HG02642 (cell line): ENCODE measurements around the gene CEP131.

Experiments
- ATAC-seq: cut with Tn5 transposase; IDR thresholded peaks from one replicate; pipeline ENCODE4 v1.9.1; 2021; ENCODE audit warnings: mild to moderate bottlenecking; ENCODE audit not compliant: unreplicated experiment, poor library complexity

The CEP131 gene

GRCh38 chr17:81171941-81172340 is 50.8 kb downstream of the CEP131 start:
- no peak for ATAC-seq

GRCh38 chr17:81170727-81171494 is 51.9 kb downstream of the CEP131 start:
- ATAC-seq: no peak

- ATAC-seq: no peak
These were observed 52.9 kb downstream of the CEP131 start for GRCh38 chr17:81169870-81170309.

GRCh38 chr17:81167638-81168037 is 55.1 kb downstream of the CEP131 start:
- no peak for ATAC-seq

- ATAC-seq: no peak
These were observed 55.6 kb downstream of the CEP131 start for GRCh38 chr17:81167194-81167524.

GRCh38 chr17:81166033-81166492 is 56.7 kb downstream of the CEP131 start, which contains the start of gene AATK:
Gene AATK, minus strand, starts transcription at chr17:81166221. Its CDS starts 229 bp downstream, at chr17:81165992.
- no peak for ATAC-seq

- no peak for ATAC-seq
These were observed 57.3 kb downstream of the CEP131 start, which contains the start of gene PVALEF for GRCh38 chr17:81165246-81166032. Gene PVALEF, plus strand, starts transcription at chr17:81165507. Its CDS starts 15,720 bp downstream, at chr17:81181227.

- no peak for ATAC-seq
These were observed 58.2 kb downstream of the CEP131 start for GRCh38 chr17:81164371-81165245.

- ATAC-seq: no peak
These were observed 58.9 kb downstream of the CEP131 start for GRCh38 chr17:81163703-81164370.

- ATAC-seq: no peak
These were observed 59.6 kb downstream of the CEP131 start for GRCh38 chr17:81163051-81163695.

GRCh38 chr17:81162491-81162890 is 60.3 kb downstream of the CEP131 start:
- ATAC-seq: no peak

GRCh38 chr17:81161972-81162371 is 60.8 kb downstream of the CEP131 start:
- no peak for ATAC-seq

- no peak for ATAC-seq
These were observed 61.2 kb downstream of the CEP131 start for GRCh38 chr17:81161536-81161935.

GRCh38 chr17:81160747-81161453 is 61.9 kb downstream of the CEP131 start:
- ATAC-seq: no peak

GRCh38 chr17:81160306-81160705 is 62.5 kb downstream of the CEP131 start:
- ATAC-seq: no peak

- no peak for ATAC-seq
These were observed 63.0 kb downstream of the CEP131 start for GRCh38 chr17:81159611-81160265.

- ATAC-seq: no peak
These were observed 63.8 kb downstream of the CEP131 start for GRCh38 chr17:81158688-81159590.
